GM20431 (cell line): ENCODE data around the gene PLD6.

Source experiments
- in situ Hi-C: fragments of 300-500 bp; cut with MseI, MboI; formaldehyde crosslinking; loops from one replicate; pipeline ENCODE4 v1.15.0; 2020; ENCODE audit warnings: low sequenced_read_pairs; ENCODE audit not compliant: unreplicated experiment

The PLD6 gene

DNA sequence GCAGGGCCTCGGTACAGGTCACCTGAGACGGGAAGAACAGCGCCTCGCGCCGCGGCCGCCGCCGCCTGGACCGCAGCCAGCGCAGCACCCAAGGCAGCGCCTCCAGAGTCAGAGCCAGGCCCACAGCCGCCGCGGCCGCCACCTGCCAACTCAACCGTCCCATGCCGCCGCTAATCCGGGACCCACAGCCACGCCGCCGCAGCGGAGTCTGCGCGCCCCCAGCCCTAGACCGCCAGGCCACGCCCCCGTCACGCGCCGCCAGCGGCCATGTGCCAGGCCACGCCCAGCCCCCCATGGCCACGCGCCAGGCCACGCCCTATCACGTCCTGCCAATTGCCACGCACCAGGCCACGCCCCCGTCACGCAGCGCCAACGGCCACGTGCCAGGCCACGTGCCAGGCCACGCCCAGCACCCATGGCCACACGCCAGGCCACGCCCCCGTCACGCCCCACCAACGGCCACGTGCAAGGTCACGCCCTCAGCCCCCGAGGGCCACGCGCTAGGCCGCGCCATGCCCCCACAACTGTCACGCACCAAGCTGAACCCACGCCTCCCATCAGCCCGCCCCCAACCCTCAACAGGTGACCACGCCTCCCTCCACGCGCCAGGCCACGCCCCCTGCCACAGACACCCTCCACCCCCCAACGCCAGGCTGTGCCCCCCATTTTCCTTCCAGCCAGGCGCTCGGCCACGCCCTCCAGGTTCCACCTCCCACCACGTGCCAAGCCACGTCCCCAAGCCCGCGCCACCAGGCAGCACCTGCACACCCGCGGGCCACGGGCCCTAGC is at the start of gene PLD6:
TSS of gene PLD6 (minus strand) at position 210 of the 789 bp plus-strand sequence. CDS start at position 163, 47 bp downstream.
- in situ Hi-C loops: no loop called here

DNA sequence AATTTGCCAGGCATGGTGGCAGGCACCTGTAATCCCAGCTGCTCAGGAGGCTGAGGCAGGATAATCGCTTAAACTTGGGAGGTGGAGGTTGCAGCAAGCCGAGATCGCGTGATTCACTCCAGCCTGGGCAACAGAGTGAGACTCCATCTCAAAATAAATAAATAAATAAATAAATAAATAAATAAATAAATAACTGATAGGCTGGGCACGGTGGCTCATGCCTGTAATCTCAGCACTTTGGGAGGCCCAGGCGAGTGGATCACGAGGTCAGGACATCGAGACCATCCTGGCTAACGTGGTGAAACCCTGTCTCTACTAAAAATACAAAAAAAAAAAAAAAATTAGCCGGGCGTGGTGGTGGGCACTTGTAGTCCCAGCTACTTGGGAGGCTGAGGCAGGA is 49.6 kb upstream of the PLD6 start:
- in situ Hi-C loops: loop anchor here (25.0 kb wide), 1 partner anchor 93 kb away; no protein-coding TSS in a partner anchor

DNA sequence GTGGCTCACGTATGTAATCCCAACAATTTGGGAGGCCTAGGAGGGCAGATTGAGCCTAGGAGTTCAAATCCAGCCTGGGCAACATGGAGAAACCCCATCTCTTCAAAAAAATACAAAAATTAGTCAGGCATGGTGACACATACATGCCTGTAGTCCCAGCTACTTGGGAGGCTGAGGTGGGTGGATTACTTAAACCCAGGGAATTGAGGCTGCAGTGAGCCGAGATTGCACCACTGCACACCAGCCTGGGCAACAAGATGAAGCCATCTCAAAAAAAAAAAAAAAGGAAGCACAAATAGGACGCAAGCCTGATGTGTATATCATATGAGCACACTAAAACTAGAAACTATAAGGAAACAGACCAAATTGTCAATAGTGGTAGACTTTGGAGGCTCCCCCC is 47.9 kb upstream of the PLD6 start:
- in situ Hi-C loops: loop anchor here (25.0 kb wide), 1 partner anchor 92 kb away; no protein-coding TSS in a partner anchor

- in situ Hi-C loops: loop anchor here (25.0 kb wide), 1 partner anchor 91 kb away; no protein-coding TSS in a partner anchor
Observed at GRCh38 chr17:17253406-17253805, 47.3 kb upstream of the PLD6 start.

- in situ Hi-C loops: loop anchor here (25.0 kb wide), 1 partner anchor 90 kb away; no protein-coding TSS in a partner anchor
Observed at GRCh38 chr17:17252149-17252661, 46.1 kb upstream of the PLD6 start.

- in situ Hi-C loops: no loop called here
Observed at GRCh38 chr17:17246879-17247278, 40.7 kb upstream of the PLD6 start.

DNA sequence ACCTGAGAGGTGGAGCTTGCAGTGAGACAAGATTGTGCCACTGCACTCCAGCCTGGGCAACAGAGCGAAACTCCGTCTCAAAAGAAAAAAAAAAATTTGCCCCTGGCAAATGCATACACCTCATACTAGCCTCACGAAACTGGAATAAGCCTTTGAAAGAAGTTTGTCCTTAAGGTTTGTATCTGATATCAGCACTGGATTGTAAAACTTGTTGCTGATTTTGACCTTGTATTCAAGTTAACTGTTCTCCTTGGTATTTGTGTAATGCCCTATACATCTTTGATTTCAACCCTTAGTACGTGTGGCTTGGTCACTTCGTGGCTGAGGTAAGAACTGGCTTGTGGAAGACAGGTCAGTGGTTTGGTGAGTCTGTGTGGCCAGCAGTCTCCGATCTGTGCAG is 37.0 kb upstream of the PLD6 start:
- in situ Hi-C loops: no loop called here

GRCh38 chr17:17242246-17242645 is 36.1 kb upstream of the PLD6 start:
- in situ Hi-C loops: no loop called here

GRCh38 chr17:17241656-17242055 is 35.5 kb upstream of the PLD6 start:
- in situ Hi-C loops: no loop called here

- in situ Hi-C loops: no loop called here
Observed at GRCh38 chr17:17239832-17240231, 33.7 kb upstream of the PLD6 start.

DNA sequence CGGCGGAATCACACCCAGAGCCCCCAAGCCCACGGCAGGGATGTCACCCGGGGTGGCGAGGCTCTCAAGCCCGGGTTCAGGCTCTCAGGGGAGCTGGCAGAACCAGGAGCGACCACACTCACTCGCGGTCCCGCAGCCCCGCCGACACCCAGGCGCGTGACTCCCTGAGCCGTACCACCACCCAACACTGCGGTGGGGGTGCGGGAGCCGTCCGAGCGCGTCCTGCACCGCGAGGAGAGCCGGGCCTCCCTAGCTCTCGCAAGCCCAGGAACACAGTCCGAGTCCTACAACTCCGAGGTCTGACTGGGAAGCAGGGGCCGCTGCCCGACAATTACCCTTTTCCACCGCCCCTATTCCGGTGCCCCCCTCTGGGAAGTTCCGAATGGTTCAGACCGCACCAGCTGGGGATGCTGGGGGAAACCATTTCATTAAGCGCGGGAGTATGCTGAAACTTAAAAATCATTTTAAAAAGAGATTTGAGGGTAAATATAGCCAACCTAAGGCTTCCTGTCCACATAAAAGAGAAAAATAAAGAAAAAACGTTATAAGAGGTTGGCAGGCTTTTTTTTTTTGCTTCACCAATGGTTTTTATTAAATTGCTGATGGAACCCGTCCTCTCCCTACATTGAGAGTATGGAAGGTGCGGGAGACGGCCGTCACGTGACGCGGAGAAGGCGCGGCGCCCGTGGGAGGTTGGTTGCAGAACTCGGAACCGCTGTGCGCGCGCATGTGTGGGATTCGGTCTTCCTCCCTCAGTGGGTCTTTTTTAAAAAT is 31.1 kb upstream of the PLD6 start, which contains the start of gene FLCN:
TSS of gene FLCN (minus strand) at position 143 of the 774 bp plus-strand sequence. CDS start 9,031 bp downstream, outside the sequence.
- in situ Hi-C loops: no loop called here

- in situ Hi-C loops: no loop called here
Observed at GRCh38 chr17:17236295-17237025, 30.3 kb upstream of the PLD6 start.

DNA sequence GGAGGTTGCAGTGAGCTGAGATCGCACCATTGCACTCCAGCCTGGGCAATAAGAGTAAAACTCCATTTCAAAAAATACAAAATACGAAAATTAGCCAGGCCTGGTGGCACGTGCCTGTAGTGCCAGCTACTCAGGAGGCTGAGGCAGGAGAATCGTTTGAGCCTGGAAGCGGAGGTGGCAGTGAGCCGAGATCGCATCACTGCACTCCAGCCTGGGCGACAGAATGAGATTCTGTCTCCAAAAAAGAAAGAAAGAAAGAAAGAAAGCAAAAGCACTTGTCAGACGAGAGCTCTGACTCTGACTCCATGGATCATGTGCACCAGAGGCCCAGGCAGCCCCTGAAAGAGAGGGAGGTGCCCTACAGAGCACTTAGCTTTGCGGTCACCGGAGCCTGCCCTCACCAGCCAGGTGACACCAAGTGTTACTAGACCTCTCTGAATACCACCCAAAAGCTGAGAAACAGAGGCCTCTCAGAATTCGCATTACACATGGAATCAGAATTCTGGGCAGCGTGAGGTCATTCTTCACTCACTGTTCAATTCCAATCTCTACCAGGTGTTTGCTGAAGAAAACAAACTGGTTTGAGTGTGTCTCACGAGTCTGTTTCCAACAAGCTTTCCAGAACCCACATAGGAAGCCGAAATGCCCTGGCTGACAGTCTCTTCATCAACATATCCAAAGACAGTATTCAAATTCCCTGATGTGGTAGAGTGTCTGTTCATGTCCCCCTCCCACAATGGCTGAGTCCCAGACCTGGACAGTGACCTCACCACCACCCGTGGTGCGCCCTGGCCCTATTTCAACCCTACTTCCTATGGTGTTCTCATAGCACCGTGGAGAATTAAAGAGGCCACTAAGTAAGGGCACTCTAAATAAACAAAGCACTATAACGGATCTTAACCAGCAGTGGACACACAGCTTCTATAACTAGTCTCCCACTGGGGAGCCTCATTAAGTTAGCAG is 29.4 kb upstream of the PLD6 start:
- in situ Hi-C loops: no loop called here

DNA sequence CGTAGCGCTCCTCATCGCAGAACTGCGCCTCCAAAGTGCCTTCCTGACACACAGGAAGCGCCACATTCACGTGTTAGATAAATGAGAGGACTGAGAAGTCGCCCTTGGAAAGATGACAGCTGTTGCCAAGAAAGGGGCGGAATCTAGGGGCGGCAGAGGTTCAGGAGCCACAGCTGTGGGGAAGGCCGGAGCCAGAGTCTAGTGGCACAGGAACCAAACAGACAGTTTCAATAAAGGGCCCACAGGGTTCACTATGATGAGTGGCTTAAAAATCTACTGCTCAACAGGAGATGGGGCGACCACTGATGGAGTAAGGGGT is 26.1 kb upstream of the PLD6 start:
- in situ Hi-C loops: no loop called here

DNA sequence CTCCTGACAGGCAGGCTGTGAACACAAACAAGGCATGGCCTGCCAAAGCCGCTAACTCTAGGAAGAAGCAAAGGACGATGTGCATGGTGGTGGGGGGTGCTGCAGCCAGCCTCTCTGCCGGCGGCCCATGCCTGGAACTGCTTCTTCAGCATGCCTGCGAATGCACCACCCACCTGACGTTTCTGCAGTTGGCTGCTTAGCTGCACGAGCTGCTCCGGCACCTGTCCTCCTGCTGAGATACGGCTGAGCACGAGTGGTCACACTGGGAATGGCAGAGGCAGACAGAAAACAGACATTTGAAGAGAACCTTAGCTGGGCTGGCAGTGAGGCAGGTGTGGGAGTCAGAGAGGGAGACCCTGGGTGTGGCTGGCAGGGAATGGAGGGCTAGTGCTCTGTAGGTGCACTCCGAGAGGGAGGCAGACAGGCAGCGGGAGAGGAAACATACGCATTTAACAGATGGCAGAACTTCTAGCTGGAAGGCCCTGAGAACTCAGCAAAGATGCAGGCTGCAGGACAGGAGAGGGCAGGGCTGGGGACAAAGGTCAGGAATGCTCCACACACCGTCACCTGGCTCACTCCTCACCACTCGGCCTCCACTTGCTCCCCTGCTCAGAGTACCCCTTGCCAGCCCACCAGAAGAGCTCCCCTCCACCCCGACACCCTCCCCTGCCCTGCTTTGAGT is 25.6 kb upstream of the PLD6 start:
- in situ Hi-C loops: no loop called here

- in situ Hi-C loops: no loop called here
Observed at GRCh38 chr17:17229416-17230384, 23.6 kb upstream of the PLD6 start.

GRCh38 chr17:17228521-17229279 is 22.6 kb upstream of the PLD6 start:
- in situ Hi-C loops: no loop called here
